SH-SY5Y (cell line): ENCODE data around the gene STAG1.

ENCODE experiments used
- GATA2 ChIP-seq: IDR thresholded peaks from 2 replicates; pipeline ENCODE4 v1.6.1; 2011; ENCODE audit warnings: mild to moderate bottlenecking, low read depth, low read length
- GATA3 ChIP-seq: IDR thresholded peaks from 2 replicates; pipeline ENCODE4 v1.6.1; 2011; ENCODE audit warnings: low read depth, mild to moderate bottlenecking, low read length, moderate library complexity

The STAG1 gene

DNA sequence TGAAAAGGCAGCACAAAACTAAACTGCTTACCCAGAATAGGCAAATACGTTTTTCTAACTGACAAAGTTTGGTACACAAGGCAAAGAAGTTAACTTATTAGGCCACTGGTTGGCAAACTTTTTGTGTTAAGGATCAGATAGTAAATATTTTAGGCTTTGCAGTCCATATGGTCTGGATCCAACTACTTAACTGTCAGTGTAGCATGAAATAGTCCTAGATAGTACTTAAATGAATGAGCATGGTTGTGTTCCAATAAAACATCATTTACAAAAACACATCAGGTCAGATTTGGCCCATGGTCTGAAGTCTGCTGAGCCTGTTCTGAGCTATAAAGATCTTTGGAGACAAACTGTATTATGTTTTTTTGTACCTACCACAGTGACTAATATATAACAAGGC, 365.1 kb downstream of the STAG1 start:
- no peak for TF ChIP-seq GATA2
- TF ChIP-seq GATA3 = no peak

DNA sequence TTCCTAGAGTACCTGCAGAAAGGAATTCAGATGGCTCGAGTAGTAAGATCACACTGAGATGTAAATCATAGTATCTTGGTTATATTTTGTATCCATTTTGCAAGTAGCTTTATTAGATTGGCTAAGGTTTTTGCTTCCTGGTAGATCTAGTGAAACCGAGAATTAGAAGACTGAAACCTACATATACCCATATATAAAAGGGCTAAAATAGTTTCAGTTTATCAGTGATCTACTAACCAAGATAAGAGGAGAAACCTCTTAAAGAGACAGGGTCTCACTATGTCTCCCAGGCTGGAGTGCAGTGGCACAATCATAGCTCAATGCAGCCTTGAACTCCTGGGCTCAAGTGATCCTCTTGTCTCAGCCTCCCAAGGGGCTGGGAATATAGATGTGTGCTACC, 366.7 kb downstream of the STAG1 start:
- no peak for TF ChIP-seq GATA2
- TF ChIP-seq GATA3 = no peak

DNA sequence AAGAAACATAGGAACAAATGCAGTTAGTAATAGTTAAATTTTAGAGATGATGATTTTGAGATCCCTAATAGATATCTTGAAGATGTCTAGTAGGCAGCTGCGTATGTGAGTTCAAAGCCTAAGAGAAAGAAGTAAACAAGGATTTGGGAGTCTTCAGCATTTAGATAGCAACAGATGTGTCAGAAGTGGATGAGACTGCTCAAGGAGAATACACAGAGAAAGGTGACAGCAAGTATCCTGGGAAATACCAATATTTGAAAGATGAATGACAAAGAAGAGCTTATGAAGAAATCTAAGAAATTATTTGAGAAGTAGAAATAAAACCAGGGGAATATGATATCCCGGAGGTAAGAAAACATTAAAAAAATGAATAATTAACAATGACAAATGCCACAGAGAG, 371.1 kb downstream of the STAG1 start:
- TF ChIP-seq GATA2 = no peak
- no peak for TF ChIP-seq GATA3

DNA sequence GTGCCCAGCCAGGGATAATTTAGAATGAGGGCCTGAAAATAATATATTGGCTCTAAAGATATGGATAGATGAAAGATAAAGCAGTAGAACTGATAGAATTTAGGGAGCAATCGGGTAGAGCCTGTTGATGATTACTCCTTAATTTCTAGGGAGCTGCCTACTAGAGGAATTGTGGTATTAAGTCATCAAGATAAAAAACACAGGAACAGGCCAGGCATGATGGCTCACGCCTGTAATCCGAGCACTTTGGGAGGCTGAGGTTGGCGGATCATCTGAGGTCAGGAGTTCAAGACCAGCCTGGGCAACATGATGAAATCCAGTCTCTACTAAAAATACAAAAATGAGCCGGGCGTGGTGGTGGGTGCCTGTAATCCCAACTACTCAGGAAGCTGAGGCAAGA, 371.6 kb downstream of the STAG1 start:
- TF ChIP-seq GATA3 = no peak
- TF ChIP-seq GATA2 = no peak

DNA sequence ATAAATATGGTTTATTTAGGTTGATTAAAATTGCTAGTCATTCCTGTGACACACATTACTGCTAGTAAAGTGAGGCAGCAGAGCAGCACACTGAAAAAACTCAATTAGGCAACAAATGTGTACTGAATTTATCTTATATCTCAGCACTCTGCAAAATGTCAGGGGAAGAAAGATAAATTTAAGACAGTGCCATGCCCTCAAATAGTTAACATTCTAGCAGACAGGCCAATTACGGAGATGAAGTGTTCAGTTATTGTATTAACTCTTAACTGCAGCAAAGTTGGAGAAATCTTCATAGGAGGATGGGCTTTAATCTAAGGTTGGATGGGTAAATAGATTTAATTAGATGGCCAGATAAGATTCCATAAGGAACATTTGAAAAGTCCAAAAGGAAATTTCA, 374.2 kb downstream of the STAG1 start:
- TF ChIP-seq GATA2 = no peak; the same call in 1 of the 2 replicates
- peak; percentile 75 for TF ChIP-seq GATA3

DNA sequence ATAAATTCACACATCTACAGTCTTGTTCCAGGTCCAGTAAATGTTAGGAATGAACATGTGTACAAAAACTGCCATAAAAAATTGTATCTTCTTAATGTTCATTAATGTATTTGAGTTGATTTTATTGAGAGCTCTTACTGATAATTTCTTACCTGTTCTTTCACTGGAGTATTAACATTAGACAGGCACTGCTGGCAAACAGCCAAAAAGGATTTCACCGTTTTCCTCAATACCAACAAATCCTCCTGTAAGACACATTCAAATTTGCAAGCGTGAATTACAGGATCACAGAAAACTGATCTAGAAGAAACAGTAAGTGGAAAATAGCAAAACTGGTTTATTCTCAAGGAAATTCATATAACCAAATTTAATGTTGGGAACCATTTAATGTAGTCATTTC, 374.7 kb downstream of the STAG1 start:
- no peak for TF ChIP-seq GATA3
- TF ChIP-seq GATA2 = no peak

DNA sequence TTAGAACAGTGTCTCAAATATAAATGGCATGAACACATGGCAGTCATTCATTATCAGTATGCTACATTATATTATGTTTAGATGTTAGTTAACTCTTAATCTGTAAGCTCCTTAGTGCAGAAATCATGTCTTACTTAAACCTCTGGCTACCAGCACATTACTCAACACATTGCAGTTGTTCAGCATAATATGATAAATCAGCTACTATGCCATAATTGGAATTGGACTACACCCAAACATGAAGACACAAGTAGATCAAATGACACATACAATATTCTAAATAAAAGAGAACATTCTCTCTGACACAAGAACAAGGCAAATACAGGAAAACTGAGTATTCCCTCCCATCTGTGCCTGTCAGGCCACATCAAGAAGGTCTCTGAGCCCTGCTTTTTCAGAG, 385.9 kb downstream of the STAG1 start:
- TF ChIP-seq GATA2 = no peak
- TF ChIP-seq GATA3 = no peak

DNA sequence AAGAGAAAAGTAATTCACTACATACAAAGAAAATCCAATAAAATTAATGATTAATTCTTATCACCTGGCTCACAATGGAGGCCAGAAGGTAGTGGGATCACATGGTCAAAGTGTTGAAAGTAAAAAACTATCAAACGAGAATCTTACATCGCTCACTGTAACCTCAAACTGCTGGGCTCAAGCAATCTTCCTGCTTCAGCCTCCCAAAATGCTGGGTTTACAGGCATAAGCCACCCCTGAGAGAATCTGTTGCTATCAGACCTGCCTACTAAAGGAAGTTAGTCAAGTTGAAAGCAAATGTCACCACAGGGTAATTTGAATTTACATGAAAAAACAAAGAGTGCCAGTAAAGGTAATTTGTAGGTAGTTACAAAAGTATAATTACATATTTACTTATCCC, 398.7 kb downstream of the STAG1 start:
- no peak for TF ChIP-seq GATA2
- no peak for TF ChIP-seq GATA3

DNA sequence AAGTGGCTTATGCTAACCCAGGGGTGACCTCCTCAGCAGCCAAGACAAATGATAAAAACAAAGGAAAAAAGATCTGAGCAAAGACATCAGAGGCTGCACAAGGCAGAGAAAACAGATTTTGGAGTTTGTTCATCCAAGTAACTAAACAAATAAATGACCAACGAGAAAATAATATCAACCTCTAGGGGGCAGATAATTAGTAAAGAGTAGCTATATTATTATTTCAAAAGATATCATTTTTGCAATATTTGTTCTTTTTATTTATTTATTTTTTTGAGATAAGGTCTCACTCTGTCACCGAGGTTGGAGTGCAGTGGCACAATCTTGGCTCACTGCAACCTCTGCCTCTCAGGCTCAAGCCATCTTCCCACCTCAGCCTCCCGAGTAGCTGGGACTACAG, 400.3 kb downstream of the STAG1 start:
- TF ChIP-seq GATA3 (no peak), GATA2 (no peak)

DNA sequence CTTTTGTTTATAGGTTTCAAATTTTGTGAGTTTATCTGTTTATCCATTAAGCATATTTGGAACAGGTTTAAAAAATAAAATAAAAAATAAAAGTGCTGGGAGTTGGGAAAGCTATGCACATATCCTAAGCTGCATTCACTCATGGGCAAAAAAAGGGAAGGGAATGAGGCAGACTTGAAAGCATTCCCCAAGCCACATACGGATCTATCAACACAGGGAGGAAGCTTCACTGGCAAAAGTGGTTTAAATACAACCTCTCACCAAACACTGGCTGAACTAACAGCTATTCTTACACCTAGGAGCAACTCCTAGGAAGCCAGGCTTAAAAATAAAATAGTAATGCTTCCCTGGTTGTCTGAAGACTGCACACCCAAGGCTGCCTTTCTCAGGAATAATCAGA, 400.8 kb downstream of the STAG1 start:
- no peak for TF ChIP-seq GATA2
- TF ChIP-seq GATA3 = no peak

DNA sequence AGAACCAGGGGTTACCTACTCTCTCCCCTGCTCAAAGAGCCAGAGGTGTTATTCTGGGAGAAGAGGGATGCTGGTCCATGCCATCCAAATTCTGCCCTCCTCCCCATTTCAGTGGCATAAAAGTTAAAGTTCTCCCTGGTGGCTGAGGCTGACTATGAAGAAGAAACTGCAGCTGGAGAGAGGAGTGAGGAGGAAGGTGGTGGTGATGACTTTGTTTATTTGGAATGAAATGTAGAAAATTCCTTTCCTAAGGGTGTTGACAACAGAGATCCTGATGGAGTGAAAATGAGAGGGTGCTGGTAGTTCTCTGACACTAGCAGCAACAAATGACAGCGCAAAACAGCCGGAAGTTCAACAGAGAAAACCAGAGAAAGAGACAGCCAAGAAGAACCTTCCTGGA, 401.6 kb downstream of the STAG1 start:
- no peak for TF ChIP-seq GATA2

DNA sequence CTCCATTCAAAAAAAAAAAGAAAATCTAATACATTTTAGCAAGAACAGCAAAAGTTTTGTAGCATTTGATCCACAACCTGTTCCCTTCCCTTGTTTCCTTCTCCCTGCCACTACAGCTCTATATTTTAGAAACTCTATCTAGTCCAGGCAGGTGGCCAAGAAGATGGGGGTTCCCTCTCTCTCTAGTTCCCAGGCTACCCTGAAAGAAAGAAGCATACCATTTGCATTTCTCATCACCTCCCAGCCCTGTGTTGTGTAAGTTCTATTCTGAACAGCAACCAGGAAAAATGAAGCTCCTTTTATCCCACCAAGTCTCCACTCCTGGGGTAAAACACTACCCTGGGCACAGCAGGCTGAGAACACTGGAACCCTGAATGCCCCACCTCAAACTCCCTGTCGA, 402.0 kb downstream of the STAG1 start:
- TF ChIP-seq GATA2 (no peak), GATA3 (no peak)

DNA sequence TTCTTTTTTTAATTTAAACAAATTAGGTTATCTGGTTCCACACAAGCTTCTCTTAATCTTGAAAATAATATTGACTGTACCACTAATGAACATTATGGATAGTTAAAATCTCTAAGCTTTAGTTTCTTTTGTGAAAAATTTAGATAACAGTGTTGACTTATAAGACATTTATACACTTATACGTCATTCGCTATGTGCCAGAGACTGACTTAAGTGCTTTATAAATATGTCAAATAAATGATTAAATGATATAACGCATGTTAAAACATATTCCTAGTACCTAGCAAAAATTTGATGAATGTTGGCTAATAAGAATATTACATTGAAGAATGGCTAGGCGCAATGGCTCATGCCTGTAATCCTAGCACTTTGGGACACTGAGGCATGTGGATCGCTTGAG, 405.7 kb downstream of the STAG1 start:
- no peak for TF ChIP-seq GATA3

DNA sequence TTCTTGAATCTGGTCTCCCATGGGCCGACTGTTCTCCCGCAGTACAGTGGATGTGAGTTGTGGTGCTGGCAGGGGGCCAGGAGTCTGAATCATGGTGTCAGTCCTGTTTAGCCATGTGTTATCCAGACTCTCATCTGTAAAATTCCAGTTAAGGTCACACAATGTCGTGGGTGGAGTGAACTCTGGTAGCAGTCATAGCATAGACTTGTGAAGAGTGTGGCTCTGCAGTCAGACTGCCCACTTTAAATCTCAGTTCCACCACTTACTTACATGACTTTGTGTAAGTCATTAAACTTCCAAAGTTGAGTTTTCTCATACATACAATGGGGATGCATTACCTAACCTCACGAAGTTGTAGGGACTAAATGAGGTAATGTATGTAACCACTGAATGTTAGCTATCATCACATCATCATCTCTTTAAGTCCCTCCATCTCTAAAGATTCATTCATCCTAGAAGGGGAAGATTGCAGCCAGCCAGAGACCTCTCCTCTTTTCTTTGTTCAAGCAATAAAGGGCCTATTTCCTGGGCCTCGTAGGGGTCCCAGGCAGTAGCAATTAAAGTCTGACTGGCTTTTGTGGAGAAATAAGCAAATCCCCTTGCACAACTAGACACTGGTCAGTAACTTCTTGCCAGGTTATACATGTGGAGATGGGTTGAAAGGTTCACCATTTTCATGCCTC, 408.2 kb downstream of the STAG1 start:
- TF ChIP-seq GATA2 (peak; percentile 46; the same call in 1 of the 2 replicates), GATA3 (no peak)

DNA sequence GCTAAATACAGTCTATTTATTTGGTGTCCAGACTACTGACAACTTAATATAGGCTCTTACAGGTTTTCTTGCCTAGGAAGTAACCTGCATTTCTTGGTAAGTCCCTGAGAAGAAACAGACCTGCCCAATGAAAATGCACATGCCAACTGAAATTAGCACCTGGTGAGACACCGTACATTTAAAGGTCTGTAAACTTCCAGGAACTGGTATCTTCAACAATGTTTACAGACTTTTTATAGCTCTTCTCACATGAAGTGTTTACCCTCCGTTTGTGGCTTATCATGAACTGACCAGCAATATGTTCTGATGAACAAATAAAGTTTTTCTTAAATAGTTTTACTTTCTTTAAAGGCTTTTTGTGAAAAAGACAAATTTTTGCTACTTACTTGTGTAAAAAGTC, 408.7 kb downstream of the STAG1 start:
- no peak for TF ChIP-seq GATA2
- TF ChIP-seq GATA3 = no peak

DNA sequence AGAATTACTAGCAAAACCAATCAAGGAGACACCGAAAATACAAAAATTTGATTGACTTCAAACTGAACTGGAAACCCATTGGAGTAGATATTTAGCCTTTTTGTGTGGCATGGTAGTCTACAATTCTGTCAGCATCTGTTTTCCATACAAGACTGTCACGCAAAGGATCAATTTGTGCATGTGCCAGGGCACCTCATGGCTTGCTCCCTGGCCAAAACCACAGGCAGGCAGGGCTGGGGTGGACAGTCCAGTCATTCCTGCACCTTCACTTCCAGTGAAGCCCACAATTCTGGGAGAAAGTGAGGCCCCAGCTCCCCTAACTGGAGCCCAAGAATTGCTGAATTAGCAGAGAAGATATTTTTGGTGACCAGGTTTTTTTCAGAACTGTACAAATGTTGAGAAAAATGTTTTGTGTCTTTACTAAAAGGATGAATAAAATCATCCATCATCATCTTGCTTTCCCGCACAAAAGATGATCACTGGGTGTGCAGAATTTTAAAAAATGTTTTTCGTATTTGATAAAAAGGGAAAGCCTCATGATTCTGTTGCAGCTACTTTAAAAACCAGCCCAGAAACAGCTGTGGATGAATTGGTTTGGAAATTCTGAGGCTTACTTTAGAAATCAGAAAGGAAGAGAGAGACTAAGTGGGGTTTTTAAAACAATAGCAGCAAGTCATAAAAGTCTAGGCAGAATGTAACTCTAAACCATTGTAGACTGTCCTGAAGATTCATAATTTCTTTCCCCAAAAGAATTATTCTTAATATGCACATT, 415.7 kb downstream of the STAG1 start:
- no peak for TF ChIP-seq GATA3
- TF ChIP-seq GATA2 = no peak
